Astrocyte (in vitro differentiated cells and primary cell): ENCODE results near the gene RASGEF1C. TPM values are rescaled to one million over a fixed set of nuclear protein-coding genes. Genes with fewer than 3 reads are reported as not detected.

Experiments used
- DNase-seq: peaks from one replicate; pipeline ENCODE4 v3.0.0-alpha.2; 2010; ENCODE audit warnings: low read depth
- FAIRE-seq: peaks from 2 replicates; lab custom pipeline; 2011; peaks lifted over from hg19 to GRCh38; lab: Jason Lieb, UNC
- H2AFZ ChIP-seq: 2 replicates; pipeline ENCODE4 v1.6.0; 2012; ENCODE audit warnings: low read depth, low read length, inconsistent platforms
- H3K27ac ChIP-seq: 2 replicates; pipeline ENCODE4 v1.5.1; 2011; ENCODE audit warnings: low read depth, low read length, inconsistent platforms
- H3K27me3 ChIP-seq: 2 replicates; pipeline ENCODE4 v1.6.0; 2011; ENCODE audit warnings: low read length, inconsistent platforms; ENCODE audit not compliant: insufficient read depth
- H3K36me3 ChIP-seq: 2 replicates; pipeline ENCODE4 v1.5.1; 2011; ENCODE audit warnings: low read length, inconsistent platforms; ENCODE audit not compliant: insufficient read depth
- H3K4me1 ChIP-seq: 2 replicates; pipeline ENCODE4 v1.5.1; 2011; ENCODE audit warnings: low read length, inconsistent platforms; ENCODE audit not compliant: insufficient read depth
- H3K4me2 ChIP-seq: 2 replicates; pipeline ENCODE4 v1.6.0; 2012; ENCODE audit warnings: low read length, inconsistent platforms
- H3K4me3 ChIP-seq: 2 replicates; pipeline ENCODE4 v1.5.1; 2011; ENCODE audit warnings: low read depth, mild to moderate bottlenecking, low read length, inconsistent platforms; ENCODE audit not compliant: insufficient read depth
- H3K79me2 ChIP-seq: 2 replicates; pipeline ENCODE4 v1.6.0; 2012; ENCODE audit warnings: mild to moderate bottlenecking, low read length, inconsistent platforms; ENCODE audit not compliant: insufficient read depth
- H3K9ac ChIP-seq: 2 replicates; pipeline ENCODE4 v1.6.0; 2012; ENCODE audit warnings: mild to moderate bottlenecking, low read length, inconsistent platforms
- H3K9me3 ChIP-seq: 2 replicates; pipeline ENCODE4 v1.5.1; 2012; ENCODE audit warnings: low read depth, mild to moderate bottlenecking, low read length, inconsistent platforms; ENCODE audit not compliant: insufficient read depth
- H4K20me1 ChIP-seq: 2 replicates; pipeline ENCODE4 v1.6.0; 2012; ENCODE audit warnings: low read length, inconsistent platforms; ENCODE audit not compliant: insufficient read depth
- H3K27ac Mint-ChIP-seq: one replicate; pipeline ENCODE4 v1.8.0; 2021; ENCODE audit warnings: mild to moderate bottlenecking, mixed read lengths; ENCODE audit not compliant: unreplicated experiment
- H3K27me3 Mint-ChIP-seq: one replicate; pipeline ENCODE4 v1.8.0; 2021; ENCODE audit warnings: low read depth, mixed read lengths; ENCODE audit not compliant: unreplicated experiment
- H3K36me3 Mint-ChIP-seq: one replicate; pipeline ENCODE4 v1.8.0; 2021; ENCODE audit warnings: low read depth, mixed read lengths; ENCODE audit not compliant: unreplicated experiment
- H3K4me1 Mint-ChIP-seq: one replicate; pipeline ENCODE4 v1.8.0; 2021; ENCODE audit warnings: low read depth, mixed read lengths; ENCODE audit not compliant: unreplicated experiment
- H3K4me3 Mint-ChIP-seq: one replicate; pipeline ENCODE4 v1.8.0; 2021; ENCODE audit warnings: mild to moderate bottlenecking, moderate library complexity, mixed read lengths; ENCODE audit not compliant: unreplicated experiment
- H3K9me3 Mint-ChIP-seq: one replicate; pipeline ENCODE4 v1.8.0; 2021; ENCODE audit warnings: mild to moderate bottlenecking, mixed read lengths; ENCODE audit not compliant: unreplicated experiment
- EZH2 ChIP-seq: IDR thresholded peaks from 2 replicates; pipeline ENCODE4 v1.6.1; 2012; ENCODE audit warnings: mild to moderate bottlenecking, low read length, inconsistent platforms; ENCODE audit not compliant: insufficient read depth
- total RNA-seq: library from RNA; stranded (reverse); gene quantifications from 2 replicates; pipeline ENCODE4 v1.2.1, GENCODE V29; 2021
- TF ChIP-seq, protein P1 (sequence below): IDR thresholded peaks from 2 replicates; pipeline ENCODE4 v1.5.1; 2011; ENCODE audit warnings: low read depth, mild to moderate bottlenecking, inconsistent platforms, low read length, moderate library complexity; ENCODE audit not compliant: insufficient read depth

Gene RASGEF1C
- total RNA-seq, 1 donor from 2014 or later = 0.41 TPM

DNA sequence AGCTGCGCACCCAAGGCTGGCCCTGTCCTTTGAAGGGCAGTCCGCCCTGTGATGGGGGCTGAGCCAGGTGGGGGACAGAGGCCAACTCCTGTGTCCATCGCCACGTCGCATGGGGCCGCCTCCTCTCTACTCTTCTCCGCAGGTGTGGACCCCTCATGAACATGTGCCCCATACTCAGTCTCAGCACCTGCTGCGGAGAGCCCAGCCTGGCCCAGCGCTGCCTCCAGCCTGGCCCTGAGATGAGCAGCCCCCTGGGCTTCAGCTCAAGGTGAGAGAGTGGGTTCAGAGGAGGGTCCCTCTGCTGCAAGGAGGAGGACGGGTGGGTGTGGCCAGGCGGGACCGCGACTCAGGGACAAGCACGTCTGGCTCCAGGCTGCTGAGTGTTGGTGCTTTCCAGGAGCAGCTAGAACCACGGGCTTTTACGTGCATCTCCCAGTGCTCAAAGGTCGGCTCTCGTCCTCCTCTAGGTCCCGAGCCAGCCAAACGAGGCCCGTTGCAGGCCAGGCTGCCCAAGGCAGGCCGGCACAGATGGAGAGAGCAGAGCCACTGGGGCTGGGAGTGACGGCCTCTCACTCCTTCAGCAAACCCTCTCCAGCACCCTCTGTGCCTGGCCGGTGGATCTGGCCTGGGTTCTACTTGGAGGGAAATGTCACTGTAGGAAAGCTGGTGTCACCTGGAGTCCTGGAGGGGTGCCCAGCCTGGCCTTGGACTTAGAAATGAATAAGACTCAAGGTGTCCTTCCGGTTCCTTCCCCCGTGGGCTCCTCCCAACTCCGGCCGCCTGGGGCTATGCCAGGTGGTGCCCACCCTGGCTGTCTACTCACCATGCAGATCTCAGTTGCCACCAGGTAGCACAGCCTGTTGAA, 88.5 kb downstream of the RASGEF1C start:
- H3K4me1 Mint-ChIP-seq = peaks cover 2% of the 10 kb centered on the region
- FAIRE-seq (no peak), DNase-seq (no peak)
- Histone ChIP-seq H3K36me3 (no peaks in the 10 kb centered on the region), H3K4me2 (no peak overlapping the region), H4K20me1 (no peaks in the 10 kb centered on the region), H3K9me3 (no peaks in the 10 kb centered on the region), H2AFZ (no peak overlapping the region), H3K79me2 (no peaks in the 10 kb centered on the region), H3K27me3 (peaks cover 5% of the 10 kb centered on the region), H3K9ac (no peak overlapping the region), H3K27ac (no peak overlapping the region), H3K4me1 (no peaks in the 10 kb centered on the region), H3K4me3 (no peak overlapping the region)
- H3K9me3 Mint-ChIP-seq = no peaks in the 10 kb centered on the region
- peaks cover 9% of the 10 kb centered on the region for H3K27me3 Mint-ChIP-seq
- TF ChIP-seq, protein P1, sequence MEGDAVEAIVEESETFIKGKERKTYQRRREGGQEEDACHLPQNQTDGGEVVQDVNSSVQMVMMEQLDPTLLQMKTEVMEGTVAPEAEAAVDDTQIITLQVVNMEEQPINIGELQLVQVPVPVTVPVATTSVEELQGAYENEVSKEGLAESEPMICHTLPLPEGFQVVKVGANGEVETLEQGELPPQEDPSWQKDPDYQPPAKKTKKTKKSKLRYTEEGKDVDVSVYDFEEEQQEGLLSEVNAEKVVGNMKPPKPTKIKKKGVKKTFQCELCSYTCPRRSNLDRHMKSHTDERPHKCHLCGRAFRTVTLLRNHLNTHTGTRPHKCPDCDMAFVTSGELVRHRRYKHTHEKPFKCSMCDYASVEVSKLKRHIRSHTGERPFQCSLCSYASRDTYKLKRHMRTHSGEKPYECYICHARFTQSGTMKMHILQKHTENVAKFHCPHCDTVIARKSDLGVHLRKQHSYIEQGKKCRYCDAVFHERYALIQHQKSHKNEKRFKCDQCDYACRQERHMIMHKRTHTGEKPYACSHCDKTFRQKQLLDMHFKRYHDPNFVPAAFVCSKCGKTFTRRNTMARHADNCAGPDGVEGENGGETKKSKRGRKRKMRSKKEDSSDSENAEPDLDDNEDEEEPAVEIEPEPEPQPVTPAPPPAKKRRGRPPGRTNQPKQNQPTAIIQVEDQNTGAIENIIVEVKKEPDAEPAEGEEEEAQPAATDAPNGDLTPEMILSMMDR = no peak
- no peak for TF ChIP-seq EZH2
- no peak overlapping the region for H3K4me3 Mint-ChIP-seq
- no peak overlapping the region for H3K27ac Mint-ChIP-seq
- H3K36me3 Mint-ChIP-seq = no peaks in the 10 kb centered on the region

DNA sequence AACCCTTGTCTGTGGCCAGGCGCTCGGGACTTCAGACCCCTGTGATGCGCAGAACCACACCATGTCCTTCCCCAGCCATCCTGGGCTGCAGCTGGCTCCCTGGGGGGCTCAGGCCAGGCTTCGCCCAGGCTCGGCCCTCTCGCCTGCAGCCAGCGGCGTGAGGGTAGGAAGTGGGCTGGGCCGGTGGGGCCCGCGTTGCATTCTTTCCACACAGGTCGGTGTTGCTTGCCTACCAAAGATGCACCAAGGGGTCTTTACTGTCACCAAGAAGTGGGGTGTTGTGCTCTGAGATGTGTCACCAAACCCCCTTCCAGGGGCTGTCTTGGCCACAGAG, 89.1 kb downstream of the RASGEF1C start:
- Mint-ChIP-seq H3K27ac (no peak overlapping the region), H3K27me3 (peaks cover 11% of the 10 kb centered on the region), H3K9me3 (no peaks in the 10 kb centered on the region), H3K4me1 (peaks cover 2% of the 10 kb centered on the region), H3K4me3 (no peak overlapping the region), H3K36me3 (no peaks in the 10 kb centered on the region)
- Histone ChIP-seq H3K4me2 (no peak overlapping the region), H3K9me3 (no peaks in the 10 kb centered on the region), H3K27me3 (peaks cover 5% of the 10 kb centered on the region), H3K79me2 (no peaks in the 10 kb centered on the region), H2AFZ (no peak overlapping the region), H3K4me1 (no peaks in the 10 kb centered on the region), H4K20me1 (no peaks in the 10 kb centered on the region), H3K36me3 (no peaks in the 10 kb centered on the region), H3K9ac (no peak overlapping the region), H3K27ac (no peak overlapping the region), H3K4me3 (no peak overlapping the region)
- TF ChIP-seq EZH2 = no peak
- FAIRE-seq (no peak), DNase-seq (no peak)

DNA sequence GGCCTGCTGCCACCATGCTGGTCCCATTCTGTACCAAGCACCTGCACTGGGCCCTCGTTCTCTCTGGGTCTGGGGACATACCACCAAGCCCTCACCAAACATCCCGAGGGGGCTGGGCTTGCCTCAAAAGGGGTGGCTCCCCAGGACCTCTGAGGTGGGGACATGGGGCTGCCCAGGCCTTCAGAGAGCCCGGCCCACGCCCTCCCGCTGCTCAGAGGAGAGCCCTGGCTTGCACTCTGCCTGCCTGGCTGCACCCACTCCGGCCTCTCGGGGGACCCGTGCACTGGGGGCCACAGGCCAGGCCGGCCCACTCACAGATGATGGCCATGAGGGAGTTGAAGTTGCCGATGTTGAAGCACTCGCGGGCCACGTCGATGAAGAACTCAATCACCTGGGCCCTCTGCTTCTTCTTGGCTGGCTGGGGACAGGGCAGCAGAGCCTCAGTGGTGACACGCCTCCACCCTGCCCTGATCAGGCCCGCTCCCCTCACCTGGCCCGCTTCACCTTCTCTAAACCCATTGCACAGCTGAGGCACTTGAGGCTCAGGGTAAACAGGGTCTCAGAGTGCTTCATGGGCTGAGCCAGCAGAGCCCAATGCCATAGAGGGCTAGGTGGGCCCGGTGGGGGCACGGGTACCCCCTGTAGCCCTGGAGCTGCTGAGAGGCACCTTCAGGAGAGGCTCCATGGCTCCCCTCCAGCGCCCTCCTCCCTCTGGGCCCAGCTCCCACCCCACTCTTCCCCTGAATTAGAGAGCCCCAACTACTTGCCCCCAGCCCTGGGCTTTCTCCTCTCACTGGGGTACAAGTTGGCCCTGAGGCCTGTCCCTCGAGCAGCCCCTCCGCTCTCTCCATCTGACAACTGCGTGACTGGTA, 89.7 kb downstream of the RASGEF1C start:
- Histone ChIP-seq H3K4me2 (no peak overlapping the region), H3K27me3 (peaks cover 5% of the 10 kb centered on the region), H3K79me2 (no peaks in the 10 kb centered on the region), H3K27ac (no peak overlapping the region), H3K36me3 (no peaks in the 10 kb centered on the region), H3K9ac (no peak overlapping the region), H2AFZ (no peak overlapping the region), H3K4me1 (no peaks in the 10 kb centered on the region), H3K9me3 (no peaks in the 10 kb centered on the region), H4K20me1 (no peaks in the 10 kb centered on the region), H3K4me3 (no peak overlapping the region)
- H3K4me3 Mint-ChIP-seq = no peak overlapping the region
- TF ChIP-seq EZH2 = no peak
- TF ChIP-seq, protein P1 = no peak
- peaks cover 2% of the 10 kb centered on the region for H3K4me1 Mint-ChIP-seq
- H3K9me3 Mint-ChIP-seq = no peaks in the 10 kb centered on the region
- no peak for FAIRE-seq
- H3K36me3 Mint-ChIP-seq = no peaks in the 10 kb centered on the region
- peaks cover 9% of the 10 kb centered on the region for H3K27me3 Mint-ChIP-seq
- no peak for DNase-seq
- H3K27ac Mint-ChIP-seq = no peak overlapping the region
